MCF 10A (cell line): ENCODE measurements around the gene CEP170B. TPM values are rescaled to one million over a fixed set of nuclear protein-coding genes. Genes with fewer than 3 reads are reported as not detected.

Experiments
- BruUV-seq: library from RNA; stranded (reverse); fragments of 400-500 nt; replicated peaks from 2 replicates; lab custom pipeline; 2021; lab: Mats Ljungman, UMichigan
- CTCF ChIA-PET: fragments of 300-600 bp; sonication (Branson Sonifier 250); formaldehyde crosslinking; extraction: SDS; loops from one replicate; lab custom pipeline; 2021; ENCODE audit warnings: antibody characterized with exemption, inconsistent platforms; lab: Yijun Ruan, JAX
- POLR2A ChIA-PET: fragments of 300-600, 350-650 bp; sonication (Branson Sonifier 250); formaldehyde crosslinking; extraction: SDS; loops from one replicate; lab custom pipeline; 2020; ENCODE audit warnings: antibody characterized with exemption, inconsistent platforms; lab: Yijun Ruan, JAX
- DNase-seq: peaks from one replicate; pipeline ENCODE4 v3.0.0-alpha.2; 2018; ENCODE audit not compliant: unreplicated experiment
- H3K27ac Mint-ChIP-seq: one replicate; pipeline ENCODE4 v1.8.0; 2022; ENCODE audit warnings: mild to moderate bottlenecking, low read depth, mixed read lengths; ENCODE audit not compliant: unreplicated experiment
- H3K27me3 Mint-ChIP-seq: one replicate; pipeline ENCODE4 v1.8.0; 2022; ENCODE audit warnings: mixed read lengths; ENCODE audit not compliant: insufficient read depth, unreplicated experiment
- H3K36me3 Mint-ChIP-seq: one replicate; pipeline ENCODE4 v1.8.0; 2022; ENCODE audit warnings: mild to moderate bottlenecking, moderate library complexity, mixed read lengths; ENCODE audit not compliant: insufficient read depth, unreplicated experiment
- H3K4me1 Mint-ChIP-seq: one replicate; pipeline ENCODE4 v1.8.0; 2022; ENCODE audit warnings: mixed read lengths; ENCODE audit not compliant: insufficient read depth, unreplicated experiment
- H3K4me3 Mint-ChIP-seq: one replicate; pipeline ENCODE4 v1.8.0; 2022; ENCODE audit warnings: mild to moderate bottlenecking, moderate library complexity, mixed read lengths; ENCODE audit not compliant: unreplicated experiment
- H3K9me3 Mint-ChIP-seq: one replicate; pipeline ENCODE4 v1.8.0; 2022; ENCODE audit warnings: mixed read lengths; ENCODE audit not compliant: unreplicated experiment
- intact Hi-C: fragments of 100-400 bp; cut with micrococcal nuclease; formaldehyde crosslinking; loops from 2 replicates; pipeline ENCODE4 v1.14.1; 2022
- total RNA-seq: library from RNA; stranded (reverse); gene quantifications from 2 replicates; pipeline ENCODE4 v1.2.3, GENCODE V29; 2022
- TF ChIP-seq, protein P1 (sequence below): fragments of 200-600 bp; IDR thresholded peaks from one replicate; pipeline ENCODE4 v1.8.0; 2022; ENCODE audit warnings: antibody characterized with exemption, mild to moderate bottlenecking; ENCODE audit not compliant: unreplicated experiment

CEP170B gene
- total RNA-seq, 1 experiment from 2014 or later: 77.4 TPM

DNA sequence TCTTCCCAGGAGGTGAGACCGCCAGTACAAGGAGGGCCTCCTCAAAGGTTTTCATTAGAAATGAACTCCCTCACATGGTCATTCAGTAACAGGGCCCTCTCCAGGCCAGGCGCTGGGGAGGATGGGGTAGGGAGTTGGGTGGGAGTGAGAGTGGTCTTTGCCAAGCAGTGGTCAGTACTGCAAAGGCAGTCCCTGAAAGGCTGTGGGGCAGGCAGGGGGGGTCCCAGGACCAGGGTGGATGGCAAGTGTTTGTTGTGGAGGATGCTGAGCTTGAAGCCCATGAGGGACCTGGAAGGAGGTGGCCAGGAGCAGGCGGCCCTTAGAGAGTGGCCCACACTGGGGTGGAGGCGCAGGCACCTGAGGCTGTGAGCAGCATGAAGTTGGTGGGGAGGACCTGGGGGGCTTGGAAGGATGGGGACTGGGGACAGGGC lies 26.1 kb downstream of the CEP170B start:
- Mint-ChIP-seq H3K4me3 (no peak overlapping the region), H3K36me3 (peaks cover 18% of the 10 kb centered on the region), H3K9me3 (no peaks in the 10 kb centered on the region), H3K4me1 (no peaks in the 10 kb centered on the region), H3K27ac (no peak overlapping the region), H3K27me3 (no peaks in the 10 kb centered on the region)
- TF ChIP-seq, protein P1, sequence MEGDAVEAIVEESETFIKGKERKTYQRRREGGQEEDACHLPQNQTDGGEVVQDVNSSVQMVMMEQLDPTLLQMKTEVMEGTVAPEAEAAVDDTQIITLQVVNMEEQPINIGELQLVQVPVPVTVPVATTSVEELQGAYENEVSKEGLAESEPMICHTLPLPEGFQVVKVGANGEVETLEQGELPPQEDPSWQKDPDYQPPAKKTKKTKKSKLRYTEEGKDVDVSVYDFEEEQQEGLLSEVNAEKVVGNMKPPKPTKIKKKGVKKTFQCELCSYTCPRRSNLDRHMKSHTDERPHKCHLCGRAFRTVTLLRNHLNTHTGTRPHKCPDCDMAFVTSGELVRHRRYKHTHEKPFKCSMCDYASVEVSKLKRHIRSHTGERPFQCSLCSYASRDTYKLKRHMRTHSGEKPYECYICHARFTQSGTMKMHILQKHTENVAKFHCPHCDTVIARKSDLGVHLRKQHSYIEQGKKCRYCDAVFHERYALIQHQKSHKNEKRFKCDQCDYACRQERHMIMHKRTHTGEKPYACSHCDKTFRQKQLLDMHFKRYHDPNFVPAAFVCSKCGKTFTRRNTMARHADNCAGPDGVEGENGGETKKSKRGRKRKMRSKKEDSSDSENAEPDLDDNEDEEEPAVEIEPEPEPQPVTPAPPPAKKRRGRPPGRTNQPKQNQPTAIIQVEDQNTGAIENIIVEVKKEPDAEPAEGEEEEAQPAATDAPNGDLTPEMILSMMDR: no peak
- POLR2A ChIA-PET: no interaction called here
- intact Hi-C loops: no loop called here
- no peak for DNase-seq
- no TSS peak for BruUV-seq
- CTCF ChIA-PET: no interaction called here

DNA sequence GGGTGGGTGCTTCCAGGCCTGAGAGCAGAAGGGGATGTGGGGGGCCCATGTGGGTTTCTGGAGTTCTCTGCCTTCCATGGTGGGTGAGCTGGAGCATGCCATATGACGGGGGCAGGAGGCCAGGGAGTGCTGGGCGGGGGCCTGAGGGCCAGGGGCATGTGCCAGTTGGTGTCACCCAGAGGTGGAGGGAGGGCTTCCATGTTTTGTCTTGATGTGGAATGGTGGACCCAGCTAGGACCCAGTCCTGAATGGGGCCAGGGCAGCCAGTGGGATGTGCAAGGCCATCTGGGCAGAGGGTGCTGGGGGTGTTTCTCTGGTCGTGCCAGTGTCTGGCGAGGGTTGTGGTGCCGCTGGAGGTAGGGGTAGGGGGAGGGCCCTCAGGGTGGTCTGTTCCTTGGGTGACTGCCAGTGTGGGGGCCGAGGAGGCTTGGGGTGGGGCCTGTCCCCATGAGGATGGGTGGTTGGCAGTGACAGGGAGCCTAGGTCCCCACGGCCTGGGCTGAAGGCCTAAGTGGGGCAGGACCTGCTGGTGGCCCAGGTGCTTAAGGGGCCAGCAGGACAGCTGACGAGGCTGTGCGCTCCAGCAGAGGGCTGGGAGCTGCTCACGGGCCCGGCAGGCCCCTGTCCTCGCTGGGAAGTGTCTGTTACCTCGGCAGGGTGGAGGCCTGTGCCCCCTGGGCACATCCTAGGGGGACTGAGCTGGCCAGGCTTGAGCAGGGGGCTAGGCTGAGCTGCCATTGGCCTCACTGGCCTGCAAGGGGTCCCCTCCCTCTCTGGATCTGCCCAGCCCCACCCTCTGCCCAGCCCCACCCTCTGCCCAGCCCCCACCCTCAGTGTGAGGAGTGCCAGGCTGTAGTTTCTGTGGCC lies 26.8 kb downstream of the CEP170B start:
- CTCF ChIA-PET: no interaction called here
- intact Hi-C loops: no loop called here
- H3K4me3 Mint-ChIP-seq: no peak overlapping the region
- H3K9me3 Mint-ChIP-seq: no peaks in the 10 kb centered on the region
- H3K36me3 Mint-ChIP-seq: peaks cover 23% of the 10 kb centered on the region
- no peak for DNase-seq
- no peaks in the 10 kb centered on the region for H3K27me3 Mint-ChIP-seq
- H3K27ac Mint-ChIP-seq: no peak overlapping the region
- H3K4me1 Mint-ChIP-seq: no peaks in the 10 kb centered on the region
- TF ChIP-seq, protein P1: no peak
- BruUV-seq: no TSS peak
- POLR2A ChIA-PET: interaction anchor here (1.7 kb wide), 1 partner anchor 12 kb away, joined by 3 read pairs; no protein-coding TSS in a partner anchor

DNA sequence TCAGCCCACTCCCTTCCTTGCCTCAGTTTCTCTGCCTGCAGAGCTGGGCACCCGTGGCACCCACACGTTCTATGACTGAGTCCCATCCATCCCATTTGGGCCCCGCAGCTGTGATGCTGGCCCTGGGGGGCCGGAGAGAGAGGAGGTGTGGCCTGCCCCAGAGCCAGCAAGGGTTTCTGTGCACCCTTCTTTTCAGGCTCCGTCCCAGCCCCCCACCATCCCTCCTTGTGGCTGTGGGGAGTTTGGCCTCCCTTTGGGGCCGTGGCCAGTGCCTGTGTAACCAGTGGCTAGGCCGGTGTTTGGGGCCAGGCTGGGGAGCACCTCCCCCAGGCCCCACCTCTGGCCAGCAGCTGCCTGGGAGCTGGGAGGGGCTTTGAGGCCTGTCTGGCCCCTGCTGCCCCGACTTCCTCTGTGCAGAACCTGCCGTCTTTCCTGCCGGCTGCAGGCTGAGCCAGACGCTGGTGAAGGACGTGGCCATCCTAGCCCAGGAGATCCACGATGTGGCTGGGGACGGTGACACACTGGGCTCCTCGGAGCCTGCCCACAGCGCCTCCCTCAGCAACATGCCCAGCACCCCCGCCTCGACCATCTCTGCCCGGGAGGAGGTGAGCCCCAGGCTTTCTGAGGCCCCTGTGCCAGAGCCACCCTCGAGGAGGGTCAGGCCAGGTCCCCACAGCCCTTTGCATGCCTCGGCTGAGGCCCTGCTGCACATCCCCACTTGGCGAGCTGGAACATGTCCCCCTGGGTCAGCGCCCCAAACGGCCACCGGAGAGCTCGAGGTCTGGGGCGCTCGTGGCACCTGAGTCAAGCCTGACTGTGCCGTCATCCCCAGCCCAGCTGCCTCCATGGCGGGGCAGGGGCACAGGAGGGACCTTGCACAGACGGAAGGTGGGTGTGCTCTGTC lies 27.7 kb downstream of the CEP170B start:
- intact Hi-C loops: no loop called here
- CTCF ChIA-PET: interaction anchor here (0.6 to 1.0 kb wide), 2 partner anchors 15 to 152 kb away, joined by 3 read pairs; no protein-coding TSS in a partner anchor
- BruUV-seq: no TSS peak
- H3K4me1 Mint-ChIP-seq: no peaks in the 10 kb centered on the region
- H3K27me3 Mint-ChIP-seq: no peaks in the 10 kb centered on the region
- H3K36me3 Mint-ChIP-seq: peaks cover 23% of the 10 kb centered on the region
- H3K9me3 Mint-ChIP-seq: no peaks in the 10 kb centered on the region
- no peak overlapping the region for H3K27ac Mint-ChIP-seq
- TF ChIP-seq, protein P1: no peak
- POLR2A ChIA-PET: interaction anchor here (0.6 to 1.7 kb wide), 3 partner anchors 9 to 172 kb away, joined by 3 to 4 read pairs (median 4); no protein-coding TSS in a partner anchor
- H3K4me3 Mint-ChIP-seq: no peak overlapping the region
- DNase-seq: no peak
